Transverse colon (tissue), 4 donors: Measurements from ENCODE around the gene PRRT1. TPM values are rescaled to one million over a fixed set of nuclear protein-coding genes. Genes with fewer than 3 reads are reported as not detected.
"Not testable (repeated sequence)": the region's sequence is repeated elsewhere in the genome, so short reads cannot be mapped to it uniquely, and the experiment has no call there.

Experiments
- DNase-seq: peaks from one replicate; pipeline ENCODE4 v3.0.0-alpha.2; 2019
- H3K27ac ChIP-seq, 4 donors: fragments of 200-600 bp; sonication (generic); 2 replicates each; pipeline ENCODE4 v1.5.1; 2016 to 2018; ENCODE audit warnings: inconsistent platforms in 4 of 4
- H3K27me3 ChIP-seq: fragments of 200-600 bp; sonication (generic); 2 replicates; pipeline ENCODE4 v1.5.1; 2017; ENCODE audit warnings: inconsistent platforms
- H3K36me3 ChIP-seq, 4 donors: fragments of 200-600 bp; sonication (generic); 2 replicates each; pipeline ENCODE4 v1.5.1; 2017 to 2019; ENCODE audit warnings: inconsistent platforms in 4 of 4
- H3K4me1 ChIP-seq, 4 donors: fragments of 200-600 bp; sonication (generic); 2 replicates each; pipeline ENCODE4 v1.5.1; 2017 to 2020; ENCODE audit warnings: inconsistent platforms in 4 of 4
- H3K4me3 ChIP-seq, 4 donors: fragments of 200-600 bp; sonication (generic); 1 replicate in 1 of 4; 2 replicates in 3 of 4; pipeline versions ENCODE4 v1.5.1 to v1.6.1; 2017 to 2019; ENCODE audit warnings: inconsistent platforms in 4 of 4
- H3K9me3 ChIP-seq, 2 donors: fragments of 200-600 bp; sonication (generic); 2 replicates each; pipeline ENCODE4 v1.5.1; 2017 to 2019; ENCODE audit warnings: inconsistent platforms in 2 of 2
- CTCF ChIP-seq, 5 experiments: fragments of 200-600 bp in 3 of 5; fragments of 450-650 bp in 2 of 5; sonication (generic) in 3 of 5; IDR thresholded peaks; 1 replicate in 2 of 5; 2 replicates in 3 of 5; pipeline ENCODE4 v1.5.1; 2016 to 2017; ENCODE audit warnings: antibody characterized with exemption in 5 of 5, inconsistent platforms in 3 of 5, mild to moderate bottlenecking in 2 of 5, moderate library complexity in 1 of 5
- EP300 ChIP-seq: sonication (generic); formaldehyde crosslinking; IDR thresholded peaks from one replicate; pipeline ENCODE4 v1.6.1; 2017; ENCODE audit warnings: antibody characterized with exemption, low read depth
- POLR2A ChIP-seq: fragments of 450-650 bp; IDR thresholded peaks from one replicate; pipeline ENCODE4 v1.6.1; 2016; ENCODE audit warnings: antibody characterized with exemption, mild to moderate bottlenecking, moderate library complexity
- POLR2AphosphoS5 ChIP-seq, 3 donors: sonication (generic); formaldehyde crosslinking; IDR thresholded peaks; one replicate each; pipeline ENCODE4 v1.6.1; 2016; ENCODE audit warnings: antibody characterized with exemption in 3 of 3
- WGBS, 2 donors: methylation state at CpG; one replicate each; pipeline ENCODE4 v1.1.5; 2018; ENCODE audit warnings: low coverage in 1 of 2; 5-methylcytosine and 5-hydroxymethylcytosine counted together
- in situ Hi-C, 4 donors: fragments of 200-750 bp; cut with MboI; loops; one replicate each; pipeline versions ENCODE4 v1.15.0 to v1.15.1; 2017; ENCODE audit warnings: low sequenced_read_pairs in 3 of 4, low pct_ligation_motif_present in 1 of 4, low pct_unique_long_range_greater_than_20kb in 1 of 4
- intact Hi-C: fragments of 100-400 bp; cut with DNase I; formaldehyde crosslinking; loops from one replicate; pipeline ENCODE4 v1.15.1; 2023; ENCODE audit warnings: low total_unique reads
- total RNA-seq, 4 donors: library from RNA; depleted of rRNA; stranded (reverse); fragments of >200 nt; gene quantifications; one replicate each; pipeline ENCODE4 v1.1.0, GENCODE V29; 2016

Gene PRRT1
- total RNA-seq, 4 donors from 2014 or later = 2.4 to 2.7 TPM; not detected in 2

- in situ Hi-C loops (no loop called here), intact Hi-C loops (loop anchor here (2.0 kb wide), 1 partner anchor 37 kb away; no protein-coding TSS in a partner anchor)
- DNase-seq = no peak
- Histone ChIP-seq H3K27me3 (no peaks in the 10 kb centered on the region), H3K9me3 (no peaks in the 10 kb centered on the region), H3K4me3 (peak overlapping the region; percentile 77 to 95 (median 86)), H3K4me1 (peaks cover 17 to 65% (median 42%) of the 10 kb centered on the region in 4 donors), H3K36me3 (peaks cover 0 to 7% (median 0%) of the 10 kb centered on the region in 4 donors), H3K27ac (peak overlapping the region; percentile 92 to 98 (median 98))
- TF ChIP-seq POLR2A (no peak), EP300 (no peak), CTCF (IDR thresholded peaks at IDR 0.05) (no peak), POLR2AphosphoS5 (IDR thresholded peaks at IDR 0.05) (no peak)
- 11% methylated on average over 11 of the region's 23 CpGs; no CpG with 5 or more reads in 1 of the 2 donors for WGBS, 2 donors
These were observed 38.0 kb upstream of the PRRT1 start for GRCh38 chr6:32189742-32190053.

GRCh38 chr6:32189069-32189741 lies 37.5 kb upstream of the PRRT1 start:
- H3K27ac ChIP-seq = peak overlapping the region; percentile 92 to 98 (median 98)
- peaks cover 16 to 61% (median 42%) of the 10 kb centered on the region in 4 donors for H3K4me1 ChIP-seq
- WGBS, 2 donors = 2 to 6% methylated on average over 3 to 10 of the region's 10 CpGs
- no peaks in the 10 kb centered on the region for H3K27me3 ChIP-seq
- DNase-seq = no peak
- peak overlapping the region; percentile 77 to 95 (median 86) for H3K4me3 ChIP-seq
- no peaks in the 10 kb centered on the region for H3K9me3 ChIP-seq
- intact Hi-C loops = no loop called here
- in situ Hi-C loops = no loop called here
- TF ChIP-seq CTCF (IDR thresholded peaks at IDR 0.05) (no peak), POLR2A (no peak), POLR2AphosphoS5 (IDR thresholded peaks at IDR 0.05) (no peak), EP300 (no peak)
- peaks cover 0 to 7% (median 0%) of the 10 kb centered on the region in 4 donors for H3K36me3 ChIP-seq

- peaks cover 0 to 7% (median under 1%) of the 10 kb centered on the region in 4 donors for H3K36me3 ChIP-seq
- H3K4me3 ChIP-seq = peak overlapping the region; percentile 77 to 95 (median 86)
- H3K27ac ChIP-seq = peak overlapping the region; percentile 92 to 98 (median 98)
- TF ChIP-seq CTCF (IDR thresholded peaks at IDR 0.05) (no peak), EP300 (no peak), POLR2A (no peak), POLR2AphosphoS5 (IDR thresholded peaks at IDR 0.05) (no peak)
- no peak for DNase-seq
- H3K27me3 ChIP-seq = no peaks in the 10 kb centered on the region
- in situ Hi-C loops (no loop called here), intact Hi-C loops (no loop called here)
- H3K4me1 ChIP-seq = peaks cover 16 to 61% (median 42%) of the 10 kb centered on the region in 4 donors
- no peaks in the 10 kb centered on the region for H3K9me3 ChIP-seq
- 22 to 27% methylated on average over 4 to 13 of the region's 13 CpGs for WGBS, 2 donors
These were observed 36.8 kb upstream of the PRRT1 start for GRCh38 chr6:32188381-32189068.

- H3K36me3 ChIP-seq, H3K9me3 ChIP-seq, DNase-seq, H3K27me3 ChIP-seq, intact Hi-C loops, in situ Hi-C loops: not testable (repeated sequence)
- peaks cover 16 to 54% (median 42%) of the 10 kb centered on the region in 4 donors for H3K4me1 ChIP-seq
- 87% methylated on average over 18 of the region's 18 CpGs; no CpG with 5 or more reads in 1 of the 2 donors for WGBS, 2 donors
- peak overlapping the region in 1 of 4 donors; percentile 95 for H3K4me3 ChIP-seq
- H3K27ac ChIP-seq = peak overlapping the region; percentile 92 to 98 (median 98)
These were observed 36.1 kb upstream of the PRRT1 start for GRCh38 chr6:32187725-32188380.
